Left colon (tissue), 2 donors: Measurements from ENCODE around the gene KCNK3. TPM values are rescaled to one million over a fixed set of nuclear protein-coding genes. Genes with fewer than 3 reads are reported as not detected.

Source experiments
- total RNA-seq, 2 donors: library from RNA; stranded (reverse); fragmentation: NEBNext Ultra II Directional; extraction: Animal tissue kit (Norgen Biotek cat#: 25700); gene quantifications; one replicate each; pipeline ENCODE4 v1.2.1, GENCODE V29; 2021
- donor health status: DM: no; HTN: no; CAD: no.
- donor health status: DM: yes; HTN: yes; CAD: no.

Gene KCNK3
- total RNA-seq, 2 donors from 2014 or later = 0.79 to 1.5 TPM

Other genes starting within 250 kb of the KCNK3 start
- gene OTOF, start 214.6 kb upstream of the KCNK3 start, total RNA-seq = not detected
- gene CIB4, start 51.4 kb upstream of the KCNK3 start, total RNA-seq = not detected
- gene SLC35F6, start 71.6 kb downstream of the KCNK3 start, total RNA-seq = 10 to 100 TPM; 29.6 to 32.1 TPM
- gene CENPA, start 93.3 kb downstream of the KCNK3 start, total RNA-seq = 1 to 10 TPM; 1.5 to 6.5 TPM
- gene DPYSL5, start 155.4 kb downstream of the KCNK3 start, total RNA-seq = under 1 TPM in 1 of 2 donors, not detected in 1; 0.11 TPM